Thymus (tissue), 11 donors: ENCODE results near the gene CST1. TPM values are rescaled to one million over a fixed set of nuclear protein-coding genes. Genes with fewer than 3 reads are reported as not detected.
"Not testable (repeated sequence)": the region's sequence is repeated elsewhere in the genome, so short reads cannot be mapped to it uniquely, and the experiment has no call there.

Experiments used
- DNase-seq, 9 donors: peaks; one replicate each; pipeline ENCODE4 v3.0.0-alpha.2; 2013; ENCODE audit warnings: low spot score in 9 of 9, low read depth in 6 of 9, missing footprints in 1 of 9
- H3K27ac ChIP-seq, 2 donors: one replicate each; pipeline ENCODE4 v1.5.1; 2013; ENCODE audit warnings: control low read depth in 1 of 2, low read depth in 1 of 2, low read length in 1 of 2, mild to moderate bottlenecking in 1 of 2, moderate library complexity in 1 of 2
- H3K27me3 ChIP-seq, 2 donors: one replicate each; pipeline ENCODE4 v1.5.1; 2013; ENCODE audit warnings: low read length in 1 of 2; ENCODE audit not compliant: control insufficient read depth in 2 of 2, insufficient read depth in 1 of 2
- H3K36me3 ChIP-seq, 2 donors: one replicate each; pipeline ENCODE4 v1.5.1; 2013; ENCODE audit warnings: low read length in 1 of 2, mild to moderate bottlenecking in 1 of 2, moderate library complexity in 1 of 2; ENCODE audit not compliant: control insufficient read depth in 2 of 2, insufficient read depth in 2 of 2
- H3K4me1 ChIP-seq, 2 donors: one replicate each; pipeline ENCODE4 v1.5.1; 2013; ENCODE audit warnings: low read length in 2 of 2; ENCODE audit not compliant: control insufficient read depth in 2 of 2, insufficient read depth in 2 of 2
- H3K4me3 ChIP-seq, 2 donors: one replicate each; pipeline ENCODE4 v1.5.1; 2013; ENCODE audit warnings: low read length in 2 of 2, control low read depth in 1 of 2, mild to moderate bottlenecking in 1 of 2
- H3K9me3 ChIP-seq, 2 donors: one replicate each; pipeline ENCODE4 v1.5.1; 2013; ENCODE audit warnings: low read length in 1 of 2, mild to moderate bottlenecking in 1 of 2; ENCODE audit not compliant: control insufficient read depth in 2 of 2, insufficient read depth in 1 of 2
- WGBS: extraction: QIAGEN DNeasy Blood & Tissue Kit; methylation state at CpG from one replicate; pipeline ENCODE4 v1.1.7; 2013; 5-methylcytosine and 5-hydroxymethylcytosine counted together
- polyA plus RNA-seq: library from polyadenylated mRNA; stranded (reverse); fragments of 200-250 nt; gene quantifications from one replicate; pipeline ENCODE4 v1.2.3, GENCODE V29; 2013
- total RNA-seq: library from RNA; stranded (reverse); fragments of 120-200 nt; gene quantifications from one replicate; pipeline ENCODE4 v1.2.4, GENCODE V29; 2013
- donor health status: healthy.

The CST1 gene
- total and polyA plus RNA-seq, 2 donors: 2.5 to 25.9 TPM

- H3K4me3 ChIP-seq: no peak overlapping the region
- H3K36me3 ChIP-seq: no peaks in the 10 kb centered on the region
- H3K27ac ChIP-seq: no peak overlapping the region
- no peaks in the 10 kb centered on the region for H3K4me1 ChIP-seq
- no peaks in the 10 kb centered on the region for H3K27me3 ChIP-seq
- no peaks in the 10 kb centered on the region for H3K9me3 ChIP-seq
- DNase-seq: no peak
- 86% methylated on average over 4 of the region's 4 CpGs for WGBS
These were observed 1.3 kb upstream of the CST1 start for GRCh38 chr20:23752019-23752418.

DNA sequence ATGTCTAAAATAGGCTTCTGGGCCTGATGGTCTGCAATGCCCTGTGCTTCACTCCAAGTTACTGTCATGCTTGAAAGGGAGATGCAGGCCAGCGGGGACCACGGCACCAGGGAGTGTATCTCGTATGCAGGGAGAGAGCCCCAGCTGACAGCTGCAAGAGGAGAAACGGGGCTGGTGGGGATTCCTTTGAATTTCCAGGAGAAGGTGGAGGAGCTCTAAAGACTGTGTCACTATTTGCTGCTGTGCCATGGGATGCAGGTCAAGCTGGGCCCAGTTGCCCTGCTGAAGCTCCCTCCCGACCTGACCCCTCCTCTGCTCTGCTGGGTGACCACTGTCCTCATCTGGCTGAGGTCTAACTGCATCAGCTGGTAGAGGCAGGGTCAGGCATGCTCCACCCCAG is 989 bp downstream of the CST1 start:
- Histone ChIP-seq H3K4me1 (no peaks in the 10 kb centered on the region), H3K9me3 (no peaks in the 10 kb centered on the region), H3K27ac (no peak overlapping the region), H3K36me3 (no peaks in the 10 kb centered on the region), H3K4me3 (no peak overlapping the region), H3K27me3 (no peaks in the 10 kb centered on the region)
- DNase-seq: no peak
- 92% methylated on average over 5 of the region's 5 CpGs for WGBS

DNA sequence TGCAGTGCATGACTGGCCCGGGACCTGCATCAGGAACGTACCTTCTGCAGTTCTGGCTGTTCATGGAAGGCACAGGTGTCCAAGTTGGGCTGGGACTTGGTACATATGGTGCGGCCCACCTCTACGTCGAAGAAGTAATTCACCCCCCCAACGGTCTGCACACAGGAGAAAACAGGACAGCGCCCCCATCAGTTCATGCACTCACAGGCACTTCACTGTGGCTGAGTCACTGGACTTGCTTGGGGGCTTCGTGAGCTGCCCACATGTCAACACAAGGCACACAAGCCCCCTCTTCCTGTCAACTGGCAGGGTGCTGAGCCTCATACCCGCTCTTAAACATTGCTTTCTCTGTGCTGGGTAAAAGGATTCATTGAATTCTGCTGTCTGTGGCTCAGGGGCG is 1.8 kb downstream of the CST1 start:
- not testable (repeated sequence) for H3K36me3 ChIP-seq, H3K4me1 ChIP-seq
- WGBS: 94% methylated on average over 10 of the region's 10 CpGs

DNA sequence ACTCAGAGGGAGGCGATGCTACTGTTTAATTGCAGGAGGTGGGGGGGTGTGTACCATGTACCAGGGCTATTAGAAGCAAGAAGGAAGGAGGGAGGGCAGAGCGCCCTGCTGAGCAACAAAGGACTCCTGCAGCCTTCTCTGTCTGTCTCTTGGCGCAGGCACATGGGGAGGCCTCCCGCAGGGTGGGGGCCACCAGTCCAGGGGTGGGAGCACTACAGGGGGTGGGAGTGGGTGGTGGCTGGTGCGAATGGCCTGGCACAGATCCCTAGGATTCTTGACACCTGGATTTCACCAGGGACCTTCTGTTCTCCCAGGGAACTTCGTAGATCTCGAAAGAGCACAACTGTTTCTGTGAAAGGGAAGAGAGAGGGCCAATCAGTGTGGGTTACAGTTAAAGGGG is 3.2 kb downstream of the CST1 start:
- H3K4me3 ChIP-seq, H3K36me3 ChIP-seq, H3K27ac ChIP-seq, H3K9me3 ChIP-seq, DNase-seq, H3K27me3 ChIP-seq, H3K4me1 ChIP-seq: not testable (repeated sequence)
- WGBS: 90% methylated on average over 7 of the region's 7 CpGs

More for the DNA sequence above, 1.8 kb downstream of the CST1 start:
- not testable (repeated sequence) for H3K27me3 ChIP-seq, H3K9me3 ChIP-seq, DNase-seq, H3K4me3 ChIP-seq, H3K27ac ChIP-seq

- not testable (repeated sequence) for H3K27ac ChIP-seq
These were observed 3.6 kb downstream of the CST1 start for GRCh38 chr20:23747092-23747491.

GRCh38 chr20:23746321-23746720 is 4.4 kb downstream of the CST1 start:
- H3K4me3 ChIP-seq: no peak overlapping the region
- no peaks in the 10 kb centered on the region for H3K27me3 ChIP-seq
- DNase-seq: no peak
- 70% methylated on average over 6 of the region's 6 CpGs for WGBS
- H3K27ac ChIP-seq: no peak overlapping the region
- H3K9me3 ChIP-seq: no peaks in the 10 kb centered on the region
- H3K4me1 ChIP-seq: no peaks in the 10 kb centered on the region
- no peaks in the 10 kb centered on the region for H3K36me3 ChIP-seq

More at GRCh38 chr20:23747092-23747491, 3.6 kb downstream of the CST1 start:
- DNase-seq, H3K9me3 ChIP-seq, H3K4me3 ChIP-seq, H3K4me1 ChIP-seq, H3K36me3 ChIP-seq, H3K27me3 ChIP-seq: not testable (repeated sequence)
- WGBS: 81% methylated on average over 4 of the region's 4 CpGs

DNA sequence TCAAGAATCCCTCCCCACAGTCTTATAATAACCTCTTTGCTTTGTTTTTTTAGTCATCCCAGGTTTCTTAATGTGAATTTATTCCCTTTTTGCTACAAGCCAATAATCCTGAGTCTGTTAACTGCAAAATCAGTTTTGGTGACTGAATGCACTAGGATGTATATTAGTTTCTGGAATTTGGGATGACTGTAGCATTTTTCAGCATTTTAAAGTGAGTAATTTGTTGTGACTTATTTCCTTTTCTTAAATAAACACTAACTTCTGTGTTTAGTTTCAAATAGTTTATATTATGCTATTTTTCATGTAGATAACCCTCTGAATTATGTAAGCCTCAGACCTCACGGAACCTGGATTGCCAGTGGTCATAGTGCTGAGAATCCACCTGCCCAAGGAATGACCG is 5.5 kb downstream of the CST1 start:
- Histone ChIP-seq H3K27me3 (no peaks in the 10 kb centered on the region), H3K36me3 (no peaks in the 10 kb centered on the region), H3K9me3 (no peaks in the 10 kb centered on the region), H3K4me3 (no peak overlapping the region), H3K27ac (no peak overlapping the region), H3K4me1 (no peaks in the 10 kb centered on the region)
- WGBS: 98% methylated on average over 2 of the region's 2 CpGs
- DNase-seq: no peak

- Histone ChIP-seq H3K9me3 (no peaks in the 10 kb centered on the region), H3K27ac (no peak overlapping the region), H3K27me3 (no peaks in the 10 kb centered on the region), H3K4me3 (no peak overlapping the region), H3K36me3 (no peaks in the 10 kb centered on the region), H3K4me1 (no peaks in the 10 kb centered on the region)
- 65% methylated on average over 1 of the region's 1 CpG for WGBS
- DNase-seq: no peak
These were observed 5.9 kb downstream of the CST1 start for GRCh38 chr20:23744817-23745216.

- not testable (repeated sequence) for H3K36me3 ChIP-seq, H3K27me3 ChIP-seq, H3K9me3 ChIP-seq, DNase-seq, H3K4me3 ChIP-seq, H3K27ac ChIP-seq, H3K4me1 ChIP-seq
- 51% methylated on average over 3 of the region's 3 CpGs for WGBS
These were observed 15.3 kb downstream of the CST1 start for GRCh38 chr20:23735391-23735790.

GRCh38 chr20:23734949-23735348 is 15.8 kb downstream of the CST1 start:
- not testable (repeated sequence) for H3K27ac ChIP-seq, H3K4me3 ChIP-seq, H3K9me3 ChIP-seq, H3K27me3 ChIP-seq, H3K36me3 ChIP-seq, H3K4me1 ChIP-seq, DNase-seq
- WGBS: 96% methylated on average over 2 of the region's 2 CpGs
